Measurements from ENCODE around the gene RNF7. TPM values are rescaled to one million over a fixed set of nuclear protein-coding genes. Genes with fewer than 3 reads are reported as not detected.
"Not testable (repeated sequence)": the region's sequence is repeated elsewhere in the genome, so short reads cannot be mapped to it uniquely, and the experiment has no call there.

RNF7 gene
- total RNA-seq (2014; rRNA removed; shearing (Covaris generic)): 50.8 and 55.2 TPM in 2 replicates
- polyA plus RNA-seq (2014; cell fraction: nucleus; rRNA removed): 62.9 and 87.8 TPM in 2 replicates

GRCh38 chr3:141738022-141738890 is at the start of gene RNF7:
Gene RNF7 (plus strand): TSS chr3:141738298. CDS start chr3:141738342, 44 bp downstream.
- peak; percentile 91 for DNase-seq (ENCODE audit: extremely low read depth, low read depth)

- no peak for DNase-seq (ENCODE audit: extremely low read depth, low read depth)
Measured at GRCh38 chr3:141690431-141691072, 47.5 kb upstream of the RNF7 start.

GRCh38 chr3:141691471-141691870 is 46.6 kb upstream of the RNF7 start:
- DNase-seq (ENCODE audit: extremely low read depth, low read depth): not testable (repeated sequence)

- DNase-seq (ENCODE audit: extremely low read depth, low read depth): not testable (repeated sequence)
Measured at GRCh38 chr3:141692973-141693372, 45.1 kb upstream of the RNF7 start.

- no peak for DNase-seq (ENCODE audit: extremely low read depth, low read depth)
Measured at GRCh38 chr3:141699324-141699723, 38.8 kb upstream of the RNF7 start.

GRCh38 chr3:141699897-141700296 is 38.2 kb upstream of the RNF7 start:
- no peak for DNase-seq (ENCODE audit: extremely low read depth, low read depth)

- DNase-seq (ENCODE audit: extremely low read depth, low read depth): not testable (repeated sequence)
Measured at GRCh38 chr3:141703367-141703766, 34.7 kb upstream of the RNF7 start.

- no peak for DNase-seq (ENCODE audit: extremely low read depth, low read depth)
Measured at GRCh38 chr3:141707741-141708203, 30.3 kb upstream of the RNF7 start.

- DNase-seq (ENCODE audit: extremely low read depth, low read depth): no peak
Measured at GRCh38 chr3:141708367-141708766, 29.7 kb upstream of the RNF7 start.

GRCh38 chr3:141709126-141709770 is 28.9 kb upstream of the RNF7 start:
- DNase-seq (ENCODE audit: extremely low read depth, low read depth): no peak

GRCh38 chr3:141710121-141710520 is 28.0 kb upstream of the RNF7 start:
- no peak for DNase-seq (ENCODE audit: extremely low read depth, low read depth)

GRCh38 chr3:141710888-141711616 is 27.0 kb upstream of the RNF7 start:
- DNase-seq (ENCODE audit: extremely low read depth, low read depth): no peak

- no peak for DNase-seq (ENCODE audit: extremely low read depth, low read depth)
Measured at GRCh38 chr3:141714671-141715070, 23.4 kb upstream of the RNF7 start.

- no peak for DNase-seq (ENCODE audit: extremely low read depth, low read depth)
Measured at GRCh38 chr3:141722081-141722480, 16.0 kb upstream of the RNF7 start.

GRCh38 chr3:141722648-141723047 is 15.4 kb upstream of the RNF7 start:
- no peak for DNase-seq (ENCODE audit: extremely low read depth, low read depth)

GRCh38 chr3:141723255-141723654 is 14.8 kb upstream of the RNF7 start:
- DNase-seq (ENCODE audit: extremely low read depth, low read depth): no peak

GRCh38 chr3:141724186-141724585 is 13.9 kb upstream of the RNF7 start:
- no peak for DNase-seq (ENCODE audit: extremely low read depth, low read depth)

GRCh38 chr3:141725036-141725435 is 13.1 kb upstream of the RNF7 start:
- no peak for DNase-seq (ENCODE audit: extremely low read depth, low read depth)

- no peak for DNase-seq (ENCODE audit: extremely low read depth, low read depth)
Measured at GRCh38 chr3:141726483-141726882, 11.6 kb upstream of the RNF7 start.

GRCh38 chr3:141728355-141728892 is 9.7 kb upstream of the RNF7 start:
- DNase-seq (ENCODE audit: extremely low read depth, low read depth): no peak
